AG09309 (cell line): ENCODE data around the gene SLC39A11.
A peak's percentile ranks its signal among the peaks of the same experiment; 100 is the strongest.

Source experiments
- DNase-seq: peaks from one replicate; pipeline ENCODE4 v3.0.0-alpha.2; 2010; ENCODE audit warnings: low read depth
- H3K4me3 ChIP-seq: 2 replicates; pipeline ENCODE4 v1.5.1; 2011; ENCODE audit warnings: mild to moderate bottlenecking, low read depth, low read length, moderate library complexity; ENCODE audit not compliant: control insufficient read depth
- CTCF ChIP-seq: IDR thresholded peaks from 2 replicates; pipeline ENCODE4 v1.5.1; 2011; ENCODE audit warnings: mild to moderate bottlenecking, low read depth, low read length, inconsistent platforms; ENCODE audit not compliant: insufficient read depth, control insufficient read depth; ENCODE audit errors: missing control alignments

The SLC39A11 gene

DNA sequence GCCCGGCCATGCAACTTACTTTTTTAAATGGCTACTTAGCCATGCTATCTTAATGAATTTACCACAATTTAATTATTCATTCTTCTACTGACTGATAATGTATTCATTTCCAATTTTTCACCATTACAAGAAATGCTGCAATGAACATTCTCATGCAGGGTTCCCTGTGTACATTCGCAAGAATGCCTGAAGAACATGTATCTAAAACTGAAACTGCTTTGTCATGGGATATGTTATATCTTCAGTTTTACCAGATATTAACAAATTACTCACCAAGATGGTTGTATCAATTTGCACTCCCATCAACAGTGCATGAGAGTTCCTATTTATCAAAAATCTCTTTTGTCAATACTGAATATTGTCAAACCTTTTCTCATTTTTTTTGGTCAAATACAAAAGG is 100.8 kb downstream of the SLC39A11 start:
- no peak for TF ChIP-seq CTCF
- no peak for DNase-seq
- no peak overlapping the region for H3K4me3 ChIP-seq

- no peak overlapping the region for H3K4me3 ChIP-seq
- TF ChIP-seq CTCF, result no peak
- no peak for DNase-seq
Measured at GRCh38 chr17:72989074-72989610, 103.3 kb downstream of the SLC39A11 start.

- no peak for TF ChIP-seq CTCF
- no peak overlapping the region for H3K4me3 ChIP-seq
- DNase-seq, result no peak
Measured at GRCh38 chr17:72988451-72988850, 104.0 kb downstream of the SLC39A11 start.

DNA sequence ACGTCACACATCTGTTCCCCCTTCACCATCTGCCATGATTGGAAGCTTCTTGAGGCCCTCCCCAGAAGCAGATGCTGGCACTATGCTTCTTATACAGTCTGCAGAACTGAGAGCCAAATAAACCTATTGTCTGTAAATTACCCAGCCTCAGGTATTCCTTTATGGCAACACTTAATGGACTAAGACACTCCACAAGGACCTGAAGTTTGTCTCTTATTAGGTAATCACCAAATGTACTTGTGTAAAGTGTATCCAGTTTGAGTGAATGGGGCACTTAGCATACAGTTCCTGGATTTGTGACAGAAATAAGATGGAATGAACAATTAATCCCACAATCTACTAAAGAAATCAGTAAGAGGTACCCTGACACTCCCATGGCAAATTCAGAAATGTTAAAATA is 105.3 kb downstream of the SLC39A11 start:
- H3K4me3 ChIP-seq, result no peak overlapping the region
- TF ChIP-seq CTCF, result no peak
- DNase-seq, result no peak

- peak; percentile 28 for DNase-seq
- peak; percentile 93 for TF ChIP-seq CTCF
- H3K4me3 ChIP-seq, result no peak overlapping the region
Measured at GRCh38 chr17:72985882-72986720, 106.4 kb downstream of the SLC39A11 start.

GRCh38 chr17:72984926-72985325 is 107.6 kb downstream of the SLC39A11 start:
- no peak for TF ChIP-seq CTCF

More at GRCh38 chr17:72984926-72985325, 107.6 kb downstream of the SLC39A11 start:
- no peak for DNase-seq
- no peak overlapping the region for H3K4me3 ChIP-seq
